Activated CD4-positive, CD25-positive, alpha-beta regulatory T cell treated with anti-CD3 and anti-CD28 coated beads, Interleukin-2, amount 50 U/mL, for 16 hours (primary cell): Measurements from ENCODE around the gene ADORA2A.

Experiments
- DNase-seq: peaks from one replicate; pipeline ENCODE4 v3.0.0-alpha.2; 2020; ENCODE audit warnings: low read depth, low spot score

The ADORA2A gene

DNA sequence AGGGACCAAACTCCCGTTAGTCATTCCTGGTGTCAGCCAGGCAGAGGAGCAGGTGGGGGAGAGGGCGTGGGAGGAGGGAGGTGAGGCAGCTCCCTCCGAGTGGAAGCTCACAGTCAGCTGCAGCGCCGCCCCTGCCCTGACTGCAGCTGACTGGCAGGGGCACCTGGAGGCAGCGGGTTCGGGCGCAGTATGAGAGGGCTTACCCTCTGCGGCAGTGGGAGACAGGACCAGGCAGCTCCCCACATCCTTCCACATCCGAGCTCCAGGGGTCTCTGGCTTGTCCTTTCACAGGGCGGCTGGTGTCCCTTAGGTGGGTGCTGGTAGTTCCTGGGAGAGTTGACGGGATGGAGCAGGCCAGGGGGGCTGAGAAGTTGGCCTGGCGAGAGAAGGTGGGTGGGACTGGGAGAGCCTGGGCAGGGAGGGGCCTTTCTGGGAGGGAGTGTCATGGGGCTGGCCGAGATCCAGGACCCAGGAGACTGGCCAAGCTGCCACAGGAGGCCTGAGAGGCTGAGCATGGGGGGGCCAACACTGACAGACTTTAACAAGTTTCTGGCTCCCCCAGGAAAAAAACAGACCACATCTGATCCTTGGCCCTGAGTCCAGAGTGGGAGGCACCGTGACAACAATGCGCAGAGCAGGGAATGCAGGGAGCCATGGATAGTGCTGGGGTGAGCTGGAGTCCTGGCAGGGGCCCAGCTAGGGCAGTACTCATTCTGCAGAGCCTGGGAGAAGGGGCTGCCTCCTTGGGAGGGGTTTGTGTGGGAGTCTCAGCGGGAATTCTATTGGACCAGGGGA, 4.9 kb downstream of the ADORA2A start:
- no peak for DNase-seq

DNA sequence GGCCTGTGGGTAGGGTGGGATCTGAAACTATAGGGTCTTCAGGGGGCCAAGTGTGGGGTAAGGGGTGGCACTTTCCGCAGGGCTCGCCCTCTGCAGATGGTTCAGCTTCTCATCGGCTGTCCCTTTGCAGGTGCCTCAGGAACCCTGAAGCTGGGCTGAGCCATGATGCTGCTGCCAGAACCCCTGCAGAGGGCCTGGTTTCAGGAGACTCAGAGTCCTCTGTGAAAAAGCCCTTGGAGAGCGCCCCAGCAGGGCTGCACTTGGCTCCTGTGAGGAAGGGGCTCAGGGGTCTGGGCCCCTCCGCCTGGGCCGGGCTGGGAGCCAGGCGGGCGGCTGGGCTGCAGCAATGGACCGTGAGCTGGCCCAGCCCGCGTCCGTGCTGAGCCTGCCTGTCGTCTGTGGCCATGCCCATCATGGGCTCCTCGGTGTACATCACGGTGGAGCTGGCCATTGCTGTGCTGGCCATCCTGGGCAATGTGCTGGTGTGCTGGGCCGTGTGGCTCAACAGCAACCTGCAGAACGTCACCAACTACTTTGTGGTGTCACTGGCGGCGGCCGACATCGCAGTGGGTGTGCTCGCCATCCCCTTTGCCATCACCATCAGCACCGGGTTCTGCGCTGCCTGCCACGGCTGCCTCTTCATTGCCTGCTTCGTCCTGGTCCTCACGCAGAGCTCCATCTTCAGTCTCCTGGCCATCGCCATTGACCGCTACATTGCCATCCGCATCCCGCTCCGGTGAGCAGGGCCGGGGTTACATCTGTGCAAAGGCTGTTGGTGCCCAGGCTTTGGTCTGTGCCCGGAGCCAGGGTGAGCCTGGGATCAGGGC, 5.8 kb downstream of the ADORA2A start:
- no peak for DNase-seq

DNA sequence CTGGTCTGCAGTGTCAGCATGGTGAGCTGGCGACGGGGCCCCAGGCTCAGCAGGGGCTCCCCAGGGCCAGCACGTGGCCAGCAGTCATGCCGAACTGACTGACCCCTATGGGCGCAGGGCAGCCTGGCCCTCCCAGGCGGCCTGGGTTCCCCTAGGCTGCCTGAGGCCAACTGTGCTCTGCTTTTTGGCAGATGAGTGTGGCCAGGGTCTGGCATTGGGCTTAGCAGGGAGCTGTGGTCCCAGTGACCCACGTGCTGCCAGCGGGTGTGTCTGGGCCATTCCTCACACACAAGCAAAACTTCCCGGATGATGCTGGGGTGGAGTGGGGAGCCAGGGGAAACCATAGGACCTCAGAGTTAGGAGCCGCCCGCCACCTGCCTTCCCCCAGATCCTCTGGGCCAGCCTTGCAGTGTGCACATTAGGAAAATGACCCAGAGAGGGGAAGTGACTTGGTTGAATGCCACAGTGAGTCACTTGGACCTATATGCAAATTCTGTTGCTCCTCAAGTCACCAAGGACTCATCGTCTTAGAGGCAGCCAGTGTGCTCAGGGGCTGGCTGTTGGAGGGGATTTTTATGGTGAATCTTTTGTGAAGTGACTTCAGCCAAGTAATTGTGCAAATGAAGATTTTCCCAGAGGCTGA, 6.5 kb downstream of the ADORA2A start:
- DNase-seq, result peak; percentile 30

DNA sequence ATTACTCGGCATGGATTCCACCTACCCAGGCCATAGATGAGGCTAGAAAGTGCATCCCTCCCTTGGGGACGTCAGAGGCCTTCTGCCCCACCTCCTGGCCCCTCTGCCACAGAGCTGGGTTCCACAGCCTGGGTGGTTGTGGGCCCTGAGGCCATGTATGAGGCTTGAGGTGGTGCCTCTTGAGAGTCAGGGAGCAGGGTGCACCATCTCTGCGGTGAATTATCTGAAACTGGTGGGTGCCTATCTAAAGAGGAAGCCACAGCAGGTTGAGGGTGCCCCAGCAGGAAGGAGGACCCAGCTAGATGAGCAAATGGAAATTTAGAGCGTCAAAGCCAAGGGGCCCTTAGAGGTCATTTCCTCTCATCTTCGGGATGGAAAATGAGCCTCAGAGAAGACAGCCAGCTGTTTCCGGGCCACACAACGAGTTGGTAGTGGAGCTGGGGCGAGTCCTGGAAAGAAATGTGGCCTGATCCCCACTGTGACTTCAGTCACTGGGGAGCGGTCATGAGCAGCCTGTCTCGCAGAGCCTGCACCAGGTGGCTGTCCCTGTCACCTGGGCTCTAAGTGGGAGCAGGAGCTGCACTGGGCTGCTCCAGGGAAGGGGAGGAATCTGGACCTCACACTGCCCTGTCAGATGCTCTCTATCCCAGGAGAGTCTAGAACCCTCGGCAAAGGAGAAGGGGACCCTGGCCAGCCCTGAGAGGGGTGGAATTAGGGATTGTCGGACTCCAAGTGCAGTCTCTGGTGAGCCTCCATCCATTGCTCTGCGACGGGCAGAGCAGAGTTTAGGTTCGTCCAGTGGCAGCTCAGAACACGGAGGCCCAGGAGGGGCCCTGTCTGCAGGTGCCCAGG, 7.3 kb downstream of the ADORA2A start:
- peak; percentile 60 for DNase-seq

DNA sequence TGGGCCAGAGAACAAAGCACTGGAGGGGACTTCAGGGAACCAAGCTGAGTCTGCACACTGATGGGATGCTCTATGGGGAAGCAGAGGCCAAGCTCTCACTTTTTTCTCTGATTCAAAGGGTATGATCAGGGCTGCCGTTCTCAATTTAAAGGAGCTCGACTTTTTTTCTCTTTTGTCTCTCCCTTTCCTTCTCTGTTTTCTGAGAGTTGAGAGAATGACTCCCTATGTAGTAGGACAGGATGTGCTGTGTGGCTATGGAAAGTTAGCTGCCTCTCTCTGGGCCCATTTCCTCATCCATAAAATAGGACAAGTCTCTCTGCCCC, 7.9 kb downstream of the ADORA2A start:
- DNase-seq, result no peak

DNA sequence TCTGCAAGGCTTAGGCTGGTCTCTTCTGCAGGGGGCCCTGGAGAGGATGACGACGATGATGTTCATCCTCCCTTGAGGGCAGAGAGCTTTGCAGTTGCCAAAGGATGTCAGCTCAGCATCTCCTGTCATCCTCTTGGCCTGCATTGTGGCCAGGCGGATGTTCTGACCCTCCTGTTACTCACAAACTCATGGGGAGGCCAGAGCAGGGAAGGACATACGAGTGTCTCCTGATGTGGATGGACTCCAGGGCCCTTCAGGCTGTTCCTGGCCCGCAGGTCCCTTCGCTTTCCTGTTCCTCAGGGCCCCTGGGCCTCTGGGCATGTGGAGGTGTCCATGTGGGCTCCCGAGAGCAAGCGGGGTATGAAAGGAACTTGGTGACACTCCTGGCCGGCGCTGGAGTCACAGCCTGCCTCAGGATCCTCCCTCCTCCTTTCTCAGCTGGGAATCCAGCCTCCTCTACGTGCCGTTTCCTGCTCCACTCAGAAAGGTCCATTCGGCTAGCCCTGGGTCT, 8.5 kb downstream of the ADORA2A start:
- DNase-seq, result no peak

DNA sequence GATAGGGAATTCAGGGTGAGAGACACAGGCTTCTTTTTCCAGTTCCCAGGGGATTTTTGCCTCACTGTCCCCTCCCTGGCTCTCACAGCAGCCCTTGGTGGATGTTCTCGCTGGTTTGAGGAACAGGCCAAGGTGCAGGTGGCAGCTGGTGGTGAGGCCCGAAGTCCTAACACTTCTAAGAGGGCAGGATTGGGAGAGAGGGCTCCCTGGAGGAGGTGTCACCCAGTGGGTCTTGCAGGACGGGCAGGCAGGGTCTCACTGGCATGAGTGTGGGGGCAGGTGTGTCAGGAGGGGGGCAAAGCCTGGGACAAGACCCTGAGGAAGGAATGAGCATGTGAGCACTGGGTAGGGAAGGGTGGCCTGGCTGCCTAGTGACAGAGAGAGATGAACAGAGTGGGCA, 9.2 kb downstream of the ADORA2A start:
- no peak for DNase-seq

DNA sequence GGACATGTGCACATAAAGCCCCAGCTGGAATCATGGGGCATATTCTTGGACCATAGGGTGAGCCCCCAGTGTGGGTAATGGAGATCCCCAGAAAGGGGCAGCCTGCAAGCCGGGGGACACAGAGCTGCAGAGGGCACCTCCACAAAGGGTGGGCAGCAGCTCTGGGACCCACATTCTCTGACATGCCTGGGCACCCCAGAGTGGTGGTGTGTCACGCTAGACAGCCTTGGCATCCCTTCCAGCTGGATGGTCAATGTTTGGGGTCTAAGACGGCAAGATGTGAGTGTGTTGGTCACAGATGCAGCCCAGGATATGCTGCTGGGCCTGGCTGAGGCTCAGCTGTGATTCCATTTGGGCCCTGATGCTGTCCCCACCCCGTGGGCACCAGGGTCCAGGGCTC, 9.7 kb downstream of the ADORA2A start:
- DNase-seq, result no peak

DNA sequence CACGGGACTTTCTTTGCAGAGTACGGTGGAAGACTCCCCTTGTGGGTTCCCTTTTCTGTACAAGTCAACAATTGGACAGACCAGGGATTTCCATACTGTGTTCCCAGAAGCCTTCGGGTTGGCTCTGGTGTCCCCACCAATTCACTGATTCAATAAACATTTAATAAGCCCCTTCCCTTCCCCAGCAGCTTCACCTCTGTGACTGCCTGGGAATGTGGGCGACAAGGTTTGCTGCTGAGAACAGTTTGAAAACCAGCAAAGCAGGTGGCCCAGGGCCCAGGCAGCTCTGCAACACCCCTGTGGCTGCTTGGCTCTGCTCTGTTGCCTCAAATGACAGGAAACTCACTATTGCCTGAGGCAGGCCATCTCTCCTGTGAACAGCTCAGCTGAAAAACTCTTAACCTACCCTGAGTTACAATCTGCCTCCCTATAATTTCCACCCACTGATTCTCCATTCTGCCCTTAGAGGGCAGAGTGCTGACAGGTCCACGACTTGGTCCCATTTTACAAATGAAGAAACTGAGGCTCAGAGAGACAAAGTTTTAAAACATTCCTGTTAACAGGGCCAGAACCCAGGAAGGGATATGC, 10.4 kb downstream of the ADORA2A start:
- DNase-seq, result no peak

DNA sequence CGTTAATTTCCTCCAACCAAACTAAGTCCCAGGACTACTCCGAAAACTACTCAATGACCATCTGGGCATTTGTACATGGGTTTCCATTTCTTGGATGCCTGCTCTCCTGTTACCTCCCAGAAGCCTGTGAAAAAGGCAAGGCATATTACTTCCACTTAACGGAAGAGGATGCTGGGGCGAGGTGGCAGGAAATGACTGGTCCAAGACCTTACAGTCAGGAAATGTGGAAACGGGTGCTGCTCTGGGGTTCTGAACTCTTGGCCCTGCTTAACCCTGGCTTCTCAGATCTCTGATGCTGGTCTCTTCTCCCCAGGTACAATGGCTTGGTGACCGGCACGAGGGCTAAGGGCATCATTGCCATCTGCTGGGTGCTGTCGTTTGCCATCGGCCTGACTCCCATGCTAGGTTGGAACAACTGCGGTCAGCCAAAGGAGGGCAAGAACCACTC, 12.9 kb downstream of the ADORA2A start:
- no peak for DNase-seq

DNA sequence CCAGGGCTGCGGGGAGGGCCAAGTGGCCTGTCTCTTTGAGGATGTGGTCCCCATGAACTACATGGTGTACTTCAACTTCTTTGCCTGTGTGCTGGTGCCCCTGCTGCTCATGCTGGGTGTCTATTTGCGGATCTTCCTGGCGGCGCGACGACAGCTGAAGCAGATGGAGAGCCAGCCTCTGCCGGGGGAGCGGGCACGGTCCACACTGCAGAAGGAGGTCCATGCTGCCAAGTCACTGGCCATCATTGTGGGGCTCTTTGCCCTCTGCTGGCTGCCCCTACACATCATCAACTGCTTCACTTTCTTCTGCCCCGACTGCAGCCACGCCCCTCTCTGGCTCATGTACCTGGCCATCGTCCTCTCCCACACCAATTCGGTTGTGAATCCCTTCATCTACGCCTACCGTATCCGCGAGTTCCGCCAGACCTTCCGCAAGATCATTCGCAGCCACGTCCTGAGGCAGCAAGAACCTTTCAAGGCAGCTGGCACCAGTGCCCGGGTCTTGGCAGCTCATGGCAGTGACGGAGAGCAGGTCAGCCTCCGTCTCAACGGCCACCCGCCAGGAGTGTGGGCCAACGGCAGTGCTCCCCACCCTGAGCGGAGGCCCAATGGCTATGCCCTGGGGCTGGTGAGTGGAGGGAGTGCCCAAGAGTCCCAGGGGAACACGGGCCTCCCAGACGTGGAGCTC, 13.5 kb downstream of the ADORA2A start:
- DNase-seq, result no peak

DNA sequence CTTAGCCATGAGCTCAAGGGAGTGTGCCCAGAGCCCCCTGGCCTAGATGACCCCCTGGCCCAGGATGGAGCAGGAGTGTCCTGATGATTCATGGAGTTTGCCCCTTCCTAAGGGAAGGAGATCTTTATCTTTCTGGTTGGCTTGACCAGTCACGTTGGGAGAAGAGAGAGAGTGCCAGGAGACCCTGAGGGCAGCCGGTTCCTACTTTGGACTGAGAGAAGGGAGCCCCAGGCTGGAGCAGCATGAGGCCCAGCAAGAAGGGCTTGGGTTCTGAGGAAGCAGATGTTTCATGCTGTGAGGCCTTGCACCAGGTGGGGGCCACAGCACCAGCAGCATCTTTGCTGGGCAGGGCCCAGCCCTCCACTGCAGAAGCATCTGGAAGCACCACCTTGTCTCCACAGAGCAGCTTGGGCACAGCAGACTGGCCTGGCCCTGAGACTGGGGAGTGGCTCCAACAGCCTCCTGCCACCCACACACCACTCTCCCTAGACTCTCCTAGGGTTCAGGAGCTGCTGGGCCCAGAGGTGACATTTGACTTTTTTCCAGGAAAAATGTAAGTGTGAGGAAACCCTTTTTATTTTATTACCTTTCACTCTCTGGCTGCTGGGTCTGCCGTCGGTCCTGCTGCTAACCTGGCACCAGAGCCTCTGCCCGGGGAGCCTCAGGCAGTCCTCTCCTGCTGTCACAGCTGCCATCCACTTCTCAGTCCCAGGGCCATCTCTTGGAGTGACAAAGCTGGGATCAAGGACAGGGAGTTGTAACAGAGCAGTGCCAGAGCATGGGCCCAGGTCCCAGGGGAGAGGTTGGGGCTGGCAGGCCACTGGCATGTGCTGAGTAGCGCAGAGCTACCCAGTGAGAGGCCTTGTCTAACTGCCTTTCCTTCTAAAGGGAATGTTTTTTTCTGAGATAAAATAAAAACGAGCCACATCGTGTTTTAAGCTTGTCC, 14.3 kb downstream of the ADORA2A start:
- no peak for DNase-seq

DNA sequence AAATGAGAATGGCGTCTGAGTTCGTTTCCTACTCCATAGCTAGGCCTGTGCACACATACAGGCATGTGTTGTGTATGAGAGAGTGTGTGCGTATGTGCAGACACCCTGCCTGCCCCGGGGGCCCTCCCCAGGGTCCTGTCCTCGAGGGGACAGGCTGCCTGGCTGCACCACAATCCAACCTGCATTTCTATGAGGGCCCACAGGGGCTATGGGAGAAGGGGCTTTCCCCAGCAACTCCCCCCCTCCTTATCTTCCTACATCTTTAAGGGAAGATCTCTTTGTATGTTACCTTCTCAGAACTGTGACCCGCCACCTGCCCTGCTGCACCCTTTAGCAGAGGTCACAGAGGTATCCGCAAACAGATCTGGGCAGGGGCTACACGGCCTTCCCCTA, 14.9 kb downstream of the ADORA2A start:
- DNase-seq, result no peak

DNA sequence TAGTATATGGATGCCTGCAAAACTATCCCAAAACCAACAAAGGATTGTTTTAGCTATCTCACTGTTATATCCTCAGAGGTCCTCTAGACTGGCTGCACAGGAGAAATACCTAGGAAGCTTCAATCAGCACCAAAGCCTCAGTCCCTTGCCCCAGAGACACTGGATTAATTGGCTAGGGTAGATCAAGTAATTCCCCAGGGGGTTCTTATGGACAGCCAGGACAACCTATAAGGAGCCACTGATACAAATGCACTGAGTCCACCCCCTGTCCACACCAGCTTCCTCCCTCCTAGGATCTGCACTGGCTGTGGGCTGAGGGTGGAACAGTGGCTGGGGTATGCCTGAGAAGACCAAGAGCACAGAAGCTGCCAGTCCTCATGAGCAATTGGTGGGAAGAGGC, 16.3 kb downstream of the ADORA2A start:
- DNase-seq, result no peak

DNA sequence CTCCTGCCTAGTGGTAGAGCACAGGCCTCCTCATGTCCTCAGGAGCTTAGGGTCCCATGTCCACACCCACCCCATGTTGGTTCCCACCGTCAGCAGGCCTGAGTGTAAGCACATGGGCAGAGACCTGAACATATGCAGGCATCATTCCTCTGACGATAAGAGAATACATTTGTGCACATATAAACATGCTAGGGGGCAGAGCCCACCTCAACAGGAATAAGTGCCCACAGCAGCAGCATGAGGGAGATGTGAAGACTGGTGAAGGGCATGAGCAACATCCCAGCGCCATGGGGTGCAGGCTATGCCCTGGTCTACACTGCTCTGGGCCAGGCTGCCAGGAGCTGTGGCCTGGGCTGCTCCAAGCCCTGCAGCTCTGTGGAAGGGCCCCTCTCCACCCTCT, 16.9 kb downstream of the ADORA2A start:
- no peak for DNase-seq

DNA sequence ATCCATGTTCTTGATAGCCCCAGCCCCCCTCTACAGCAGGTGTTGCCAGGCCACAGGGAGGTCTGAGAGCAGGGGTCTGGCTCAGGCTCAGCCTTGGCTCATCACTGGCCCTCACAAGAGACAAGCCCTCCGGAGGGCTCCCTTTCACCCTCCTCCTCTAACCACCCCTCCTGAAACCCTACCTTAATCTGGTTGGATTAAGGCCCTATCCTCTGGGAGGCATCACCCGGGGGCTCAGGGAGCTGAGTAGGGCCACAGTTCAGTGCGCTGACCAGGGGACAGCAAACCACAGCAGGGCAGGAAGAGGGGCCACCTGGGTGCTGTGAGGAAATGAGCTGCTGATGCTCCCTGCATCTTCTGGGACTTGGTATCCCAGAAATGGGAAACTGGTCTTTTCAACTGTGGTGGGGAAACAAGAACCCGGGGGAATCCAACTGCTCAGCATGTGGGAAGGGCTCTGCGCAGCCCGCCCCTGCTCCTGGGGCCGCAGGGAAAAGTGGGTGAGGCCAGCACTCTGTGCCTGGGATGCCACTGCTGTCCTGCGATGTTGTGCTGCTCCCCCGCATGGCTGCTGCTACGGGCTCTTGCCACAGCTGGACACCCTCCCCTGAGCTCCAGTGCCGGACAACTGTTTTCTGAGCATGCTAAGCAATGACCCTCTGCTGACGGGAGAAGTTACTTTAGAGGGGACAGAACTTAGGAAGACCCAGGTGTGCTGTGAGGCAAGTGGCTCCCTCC, 17.5 kb downstream of the ADORA2A start:
- no peak for DNase-seq

DNA sequence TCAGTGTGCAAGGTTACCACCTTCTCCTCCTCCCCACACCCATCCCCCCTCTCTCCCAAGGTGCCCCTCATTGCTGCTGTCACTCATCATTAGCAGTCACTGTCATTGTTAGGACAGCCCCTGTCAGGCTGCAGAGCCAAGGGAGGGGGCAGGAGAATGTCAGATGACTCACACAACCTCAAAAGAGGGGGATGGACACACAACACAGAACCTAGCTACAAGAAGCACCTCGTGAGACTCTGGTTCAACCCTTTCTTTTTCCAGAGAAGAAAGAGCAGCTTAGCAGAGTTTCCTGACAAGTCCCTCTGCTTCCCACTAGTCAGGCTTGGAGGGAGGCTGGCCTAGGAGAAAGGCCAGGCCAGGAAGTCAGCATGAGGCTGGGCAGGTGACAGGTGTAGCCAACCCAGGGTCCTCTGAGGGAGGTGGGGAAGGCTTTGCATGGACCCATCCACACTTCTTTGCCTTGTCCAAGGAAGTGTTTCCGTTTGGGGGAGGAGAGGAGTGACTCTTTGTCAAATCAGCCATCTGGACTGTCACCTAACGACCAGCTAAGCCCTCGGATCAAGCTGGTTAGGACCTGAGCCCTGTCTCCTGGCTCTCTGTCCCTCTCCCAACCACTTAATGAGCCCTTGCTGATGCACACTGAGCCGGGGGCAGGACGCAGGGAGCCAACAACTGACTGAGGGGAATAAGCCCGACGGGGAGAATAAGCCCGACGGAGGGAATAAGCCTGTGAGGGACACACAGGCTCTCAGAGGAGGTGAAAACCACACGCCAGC, 18.3 kb downstream of the ADORA2A start:
- no peak for DNase-seq

DNA sequence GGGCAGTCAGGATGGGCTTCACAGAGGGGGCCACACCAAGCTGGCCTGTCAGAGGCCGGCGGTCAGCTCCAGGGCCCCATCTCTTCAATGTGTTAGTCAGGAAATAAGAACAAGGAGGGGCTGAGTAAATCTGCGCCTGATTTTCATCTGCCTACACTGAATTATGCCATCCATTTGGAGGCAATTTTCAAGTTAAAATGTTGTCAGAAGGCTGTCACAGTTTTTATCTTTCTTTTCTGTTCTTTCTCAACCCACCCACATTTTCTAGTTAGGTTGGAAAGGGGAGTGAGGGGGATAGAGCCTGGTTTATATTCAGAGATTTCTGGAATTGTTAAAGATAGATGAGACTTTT, 18.8 kb downstream of the ADORA2A start:
- DNase-seq, result no peak
